H9 (cell line): Measurements from ENCODE around the gene TMEM41B. TPM values are rescaled to one million over a fixed set of nuclear protein-coding genes. Genes with fewer than 3 reads are reported as not detected.

ENCODE experiments used
- DNase-seq: peaks from one replicate; pipeline ENCODE4 v3.0.0-alpha.2; 2017
- H2AFZ ChIP-seq: one replicate; pipeline ENCODE4 v1.6.1; 2013; ENCODE audit warnings: mild to moderate bottlenecking, low read length, control low read depth, moderate library complexity
- H2AK5ac ChIP-seq: 2 replicates; pipeline ENCODE4 v1.6.1; 2013; ENCODE audit warnings: low read length, control low read depth, mixed read lengths; ENCODE audit not compliant: insufficient read length
- H2BK120ac ChIP-seq: one replicate; pipeline ENCODE4 v1.6.1; 2013; ENCODE audit warnings: low read depth, mild to moderate bottlenecking, low read length, control low read depth, inconsistent platforms; ENCODE audit not compliant: poor library complexity, severe bottlenecking
- H2BK12ac ChIP-seq: 2 replicates; pipeline ENCODE4 v1.6.1; 2013; ENCODE audit warnings: low read length, control low read depth, mixed read lengths, low read depth; ENCODE audit not compliant: insufficient read length
- H2BK15ac ChIP-seq: 2 replicates; pipeline ENCODE4 v1.6.1; 2013; ENCODE audit warnings: low read depth, low read length, control low read depth
- H2BK20ac ChIP-seq: one replicate; pipeline ENCODE4 v1.6.1; 2013; ENCODE audit warnings: low read depth, mild to moderate bottlenecking, low read length, control low read depth, inconsistent platforms; ENCODE audit not compliant: poor library complexity, severe bottlenecking
- H2BK5ac ChIP-seq: 2 replicates; pipeline ENCODE4 v1.6.1; 2013; ENCODE audit warnings: low read length, control low read depth, mixed read lengths; ENCODE audit not compliant: insufficient read length
- H3K14ac ChIP-seq: 2 replicates; pipeline ENCODE4 v1.6.1; 2013; ENCODE audit warnings: low read length, control low read depth; ENCODE audit not compliant: insufficient read depth
- H3K18ac ChIP-seq: 2 replicates; pipeline ENCODE4 v1.6.1; 2013; ENCODE audit warnings: low read depth, mild to moderate bottlenecking, mixed read lengths, low read length, control low read depth; ENCODE audit not compliant: insufficient read length
- H3K23ac ChIP-seq: 2 replicates; pipeline ENCODE4 v1.6.1; 2013; ENCODE audit warnings: low read length, control low read depth, mixed read lengths, low read depth; ENCODE audit not compliant: insufficient read length
- H3K23me2 ChIP-seq: 2 replicates; pipeline ENCODE4 v1.6.1; 2013; ENCODE audit warnings: low read depth, mild to moderate bottlenecking, mixed read lengths, low read length, control low read depth; ENCODE audit not compliant: insufficient read length, poor library complexity, severe bottlenecking
- H3K27ac ChIP-seq: 2 replicates; pipeline ENCODE4 v1.5.1; 2013; ENCODE audit warnings: low read length, control low read depth, mixed read lengths, low read depth; ENCODE audit not compliant: insufficient read length
- H3K27me3 ChIP-seq: 2 replicates; pipeline ENCODE4 v1.6.1; 2013; ENCODE audit warnings: low read length, control low read depth, inconsistent platforms; ENCODE audit not compliant: insufficient read depth
- H3K4ac ChIP-seq: 2 replicates; pipeline ENCODE4 v1.6.1; 2013; ENCODE audit warnings: low read depth, mild to moderate bottlenecking, control low read depth, inconsistent platforms, low read length, moderate library complexity
- H3K4me1 ChIP-seq: 2 replicates; pipeline ENCODE4 v1.6.1; 2013; ENCODE audit warnings: low read length, control low read depth, inconsistent platforms; ENCODE audit not compliant: insufficient read depth
- H3K4me2 ChIP-seq: 2 replicates; pipeline ENCODE4 v1.6.1; 2013; ENCODE audit warnings: low read length, control low read depth, mixed read lengths; ENCODE audit not compliant: insufficient read length, insufficient read depth
- H3K56ac ChIP-seq: 2 replicates; pipeline ENCODE4 v1.6.1; 2013; ENCODE audit warnings: low read depth, mild to moderate bottlenecking, mixed read lengths, low read length, control low read depth; ENCODE audit not compliant: insufficient read length
- H3K79me1 ChIP-seq: 2 replicates; pipeline ENCODE4 v1.6.1; 2013; ENCODE audit warnings: low read depth, mild to moderate bottlenecking, moderate library complexity, low read length, control low read depth, inconsistent platforms; ENCODE audit not compliant: insufficient read depth, poor library complexity, severe bottlenecking
- H3K79me2 ChIP-seq: 2 replicates; pipeline ENCODE4 v1.6.1; 2013; ENCODE audit warnings: low read length, control low read depth, inconsistent platforms; ENCODE audit not compliant: insufficient read depth
- H3K9ac ChIP-seq: 2 replicates; pipeline ENCODE4 v1.6.1; 2013; ENCODE audit warnings: low read length, control low read depth, mixed read lengths; ENCODE audit not compliant: insufficient read length; ENCODE audit errors: extremely low read depth
- H3K9me3 ChIP-seq: one replicate; pipeline ENCODE4 v1.6.1; 2013; ENCODE audit warnings: low read depth, low read length, inconsistent platforms; ENCODE audit not compliant: control insufficient read depth
- H3T11ph ChIP-seq: one replicate; pipeline ENCODE4 v1.6.1; 2013; ENCODE audit warnings: mild to moderate bottlenecking, low read length, control low read depth, inconsistent platforms
- H4K20me1 ChIP-seq: one replicate; pipeline ENCODE4 v1.6.1; 2013; ENCODE audit not compliant: control insufficient read depth, insufficient read length, insufficient read depth
- H4K5ac ChIP-seq: 2 replicates; pipeline ENCODE4 v1.6.1; 2013; ENCODE audit warnings: low read depth, mild to moderate bottlenecking, mixed read lengths, low read length, control low read depth; ENCODE audit not compliant: insufficient read length
- H4K8ac ChIP-seq: replicated peaks from 2 replicates; pipeline ENCODE4 v1.6.1; 2013; ENCODE audit warnings: low read length, control low read depth, mixed read lengths, low read depth; ENCODE audit not compliant: insufficient read length
- H4K91ac ChIP-seq: 2 replicates; pipeline ENCODE4 v1.6.1; 2013; ENCODE audit warnings: low read depth, mild to moderate bottlenecking, moderate library complexity, mixed read lengths, low read length, control low read depth; ENCODE audit not compliant: insufficient read length
- H3K27ac Mint-ChIP-seq, 3 experiments: 2 replicates in 2 of 3; 3 replicates in 1 of 3; pipeline ENCODE4 v1.8.0; 2020 to 2021; ENCODE audit warnings: mixed read lengths in 3 of 3, mild to moderate bottlenecking in 1 of 3, moderate library complexity in 1 of 3
- H3K27me3 Mint-ChIP-seq: 2 replicates; pipeline ENCODE4 v1.8.0; 2021; ENCODE audit warnings: low read depth, mild to moderate bottlenecking, moderate library complexity, mixed read lengths
- H3K36me3 Mint-ChIP-seq, 3 experiments: 2 replicates in 2 of 3; 3 replicates in 1 of 3; pipeline ENCODE4 v1.8.0; 2020 to 2021; ENCODE audit warnings: low read depth in 3 of 3, mixed read lengths in 3 of 3; ENCODE audit not compliant: insufficient read depth in 1 of 3
- H3K4me1 Mint-ChIP-seq, 2 experiments: 2 replicates each; pipeline ENCODE4 v1.8.0; 2020; ENCODE audit warnings: mixed read lengths in 2 of 2
- H3K4me3 Mint-ChIP-seq, 2 experiments: 2 replicates in 1 of 2; 3 replicates in 1 of 2; pipeline ENCODE4 v1.8.0; 2020 to 2021; ENCODE audit warnings: mild to moderate bottlenecking in 2 of 2, mixed read lengths in 2 of 2, moderate library complexity in 1 of 2
- H3K9me3 Mint-ChIP-seq, 2 experiments: 2 replicates in 1 of 2; 3 replicates in 1 of 2; pipeline ENCODE4 v1.8.0; 2020; ENCODE audit warnings: mild to moderate bottlenecking in 2 of 2, mixed read lengths in 2 of 2, moderate library complexity in 1 of 2
- WGBS: extraction: QIAGEN DNeasy Blood & Tissue Kit; methylation state at CpG from one replicate; pipeline ENCODE4 v1.1.7; 2013; ENCODE audit warnings: missing lambda C conversion rate, low lambda C conversion rate, mixed read lengths; ENCODE audit not compliant: insufficient read length; ENCODE audit errors: extremely low coverage; 5-methylcytosine and 5-hydroxymethylcytosine counted together
- total RNA-seq: library from RNA; stranded (reverse); gene quantifications from 2 replicates; pipeline ENCODE4 v1.2.1, GENCODE V29; 2021
- TF ChIP-seq, protein P1 (sequence below): fragments of 200-600 bp; sonication (generic); conservative IDR thresholded peaks from 3 replicates; pipeline ENCODE4 v1.8.0; 2021; ENCODE audit warnings: antibody characterized with exemption, mild to moderate bottlenecking

TMEM41B gene
- total RNA-seq, 1 experiment from 2014 or later, result 48.7 TPM

DNA sequence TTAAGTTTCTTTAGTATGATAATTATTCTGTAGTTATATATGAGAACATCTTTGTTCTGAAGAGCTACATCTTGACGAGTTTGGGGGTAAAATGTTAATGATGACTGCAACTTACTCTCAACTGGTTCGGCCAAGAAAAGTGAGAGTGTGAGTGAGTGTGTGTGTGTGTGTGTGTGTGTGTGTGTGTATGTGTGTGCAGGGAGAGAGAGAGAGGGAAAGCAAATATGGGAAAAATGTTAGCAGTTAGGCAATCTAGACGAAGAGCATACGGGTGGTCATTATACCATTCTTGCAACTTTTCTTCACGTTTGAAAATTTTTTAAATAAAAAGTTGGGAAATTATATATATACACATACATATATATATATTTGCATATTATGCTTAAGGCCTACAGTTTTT is 18.3 kb upstream of the TMEM41B start:
- Mint-ChIP-seq H3K36me3 (no peaks in the 10 kb centered on the region; a peak in 1 of 7 replicates), H3K4me1 (peaks cover 5 to 10% of the 10 kb centered on the region in 2 experiments; a peak in 2 of 4 replicates), H3K27me3 (no peaks in the 10 kb centered on the region), H3K27ac (no peak overlapping the region), H3K9me3 (no peaks in the 10 kb centered on the region), H3K4me3 (no peak overlapping the region)
- Histone ChIP-seq H4K8ac (no peak overlapping the region), H2BK5ac (no peak overlapping the region), H3K18ac (no peak overlapping the region), H4K91ac (no peak overlapping the region), H3K23ac (no peak overlapping the region), H3K27me3 (no peaks in the 10 kb centered on the region), H3K4me2 (no peak overlapping the region), H3K79me2 (no peaks in the 10 kb centered on the region; the same call in 1 of the 2 replicates), H3K14ac (no peak overlapping the region), H2BK20ac (no peak overlapping the region), H3K9ac (no peak overlapping the region), H2BK12ac (no peak overlapping the region), H2BK120ac (no peak overlapping the region), H3K79me1 (no peaks in the 10 kb centered on the region), H2BK15ac (no peak overlapping the region), H3K27ac (no peak overlapping the region), H3K9me3 (no peaks in the 10 kb centered on the region), H3K4ac (no peak overlapping the region), H2AFZ (no peak overlapping the region), H3T11ph (no peak overlapping the region), H4K20me1 (no peaks in the 10 kb centered on the region), H3K23me2 (no peaks in the 10 kb centered on the region), H3K4me1 (no peaks in the 10 kb centered on the region), H4K5ac (no peak overlapping the region), H3K56ac (no peak overlapping the region), H2AK5ac (no peak overlapping the region)
- DNase-seq, result no peak
- TF ChIP-seq, protein P1, sequence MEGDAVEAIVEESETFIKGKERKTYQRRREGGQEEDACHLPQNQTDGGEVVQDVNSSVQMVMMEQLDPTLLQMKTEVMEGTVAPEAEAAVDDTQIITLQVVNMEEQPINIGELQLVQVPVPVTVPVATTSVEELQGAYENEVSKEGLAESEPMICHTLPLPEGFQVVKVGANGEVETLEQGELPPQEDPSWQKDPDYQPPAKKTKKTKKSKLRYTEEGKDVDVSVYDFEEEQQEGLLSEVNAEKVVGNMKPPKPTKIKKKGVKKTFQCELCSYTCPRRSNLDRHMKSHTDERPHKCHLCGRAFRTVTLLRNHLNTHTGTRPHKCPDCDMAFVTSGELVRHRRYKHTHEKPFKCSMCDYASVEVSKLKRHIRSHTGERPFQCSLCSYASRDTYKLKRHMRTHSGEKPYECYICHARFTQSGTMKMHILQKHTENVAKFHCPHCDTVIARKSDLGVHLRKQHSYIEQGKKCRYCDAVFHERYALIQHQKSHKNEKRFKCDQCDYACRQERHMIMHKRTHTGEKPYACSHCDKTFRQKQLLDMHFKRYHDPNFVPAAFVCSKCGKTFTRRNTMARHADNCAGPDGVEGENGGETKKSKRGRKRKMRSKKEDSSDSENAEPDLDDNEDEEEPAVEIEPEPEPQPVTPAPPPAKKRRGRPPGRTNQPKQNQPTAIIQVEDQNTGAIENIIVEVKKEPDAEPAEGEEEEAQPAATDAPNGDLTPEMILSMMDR, result no peak
- no CpG with 5 or more reads among the region's 5 CpGs for WGBS
